ENCODE data around the gene TOM1L1.
"Not testable (repeated sequence)": the region's sequence is repeated elsewhere in the genome, so short reads cannot be mapped to it uniquely, and the experiment has no call there.

Gene TOM1L1

GRCh38 chr17:54900457-54901229 is at the start of gene TOM1L1:
TSS of gene TOM1L1 (plus strand) at chr17:54900852. CDS start at chr17:54900866, 14 bp downstream.
- no peak for DNase-seq

- no peak for DNase-seq
Measured at GRCh38 chr17:54859187-54859586, 41.5 kb upstream of the TOM1L1 start.

- DNase-seq: no peak
Measured at GRCh38 chr17:54860617-54861470, 39.8 kb upstream of the TOM1L1 start.

GRCh38 chr17:54861471-54861983 is 39.1 kb upstream of the TOM1L1 start:
- DNase-seq: no peak

GRCh38 chr17:54863176-54863575 is 37.5 kb upstream of the TOM1L1 start:
- no peak for DNase-seq

- no peak for DNase-seq
Measured at GRCh38 chr17:54864070-54864469, 36.6 kb upstream of the TOM1L1 start.

- no peak for DNase-seq
Measured at GRCh38 chr17:54864636-54865356, 35.9 kb upstream of the TOM1L1 start.

GRCh38 chr17:54867634-54868033 is 33.0 kb upstream of the TOM1L1 start:
- DNase-seq: no peak

GRCh38 chr17:54870671-54871175 is 29.9 kb upstream of the TOM1L1 start:
- DNase-seq: no peak

- not testable (repeated sequence) for DNase-seq
Measured at GRCh38 chr17:54875906-54876305, 24.7 kb upstream of the TOM1L1 start.

- no peak for DNase-seq
Measured at GRCh38 chr17:54876656-54877195, 23.9 kb upstream of the TOM1L1 start.

- no peak for DNase-seq
Measured at GRCh38 chr17:54881255-54881972, 19.2 kb upstream of the TOM1L1 start.

- no peak for DNase-seq
Measured at GRCh38 chr17:54882371-54882770, 18.3 kb upstream of the TOM1L1 start.

- DNase-seq: no peak
Measured at GRCh38 chr17:54882950-54883349, 17.7 kb upstream of the TOM1L1 start.

GRCh38 chr17:54883939-54884338 is 16.7 kb upstream of the TOM1L1 start:
- no peak for DNase-seq

GRCh38 chr17:54887787-54888186 is 12.9 kb upstream of the TOM1L1 start:
- DNase-seq: no peak

- no peak for DNase-seq
Measured at GRCh38 chr17:54888254-54888653, 12.4 kb upstream of the TOM1L1 start.

GRCh38 chr17:54888981-54889380 is 11.7 kb upstream of the TOM1L1 start:
- no peak for DNase-seq

- no peak for DNase-seq
Measured at GRCh38 chr17:54891176-54891821, 9.4 kb upstream of the TOM1L1 start.

GRCh38 chr17:54892360-54892759 is 8.3 kb upstream of the TOM1L1 start:
- DNase-seq: no peak

- no peak for DNase-seq
Measured at GRCh38 chr17:54898576-54898975, 2.1 kb upstream of the TOM1L1 start.

Measured in activated CD4-positive, alpha-beta T cell treated with anti-CD3 and anti-CD28 coated beads for 4 hours (primary cell).